HUES48 (cell line): ENCODE data around the gene HSPA1L.

ENCODE experiments used
- H3K27ac ChIP-seq: one replicate; pipeline ENCODE4 v1.7.0; 2013; ENCODE audit warnings: low read depth, low read length, inconsistent platforms
- H3K27me3 ChIP-seq: 2 replicates; pipeline ENCODE4 v1.6.1; 2013; ENCODE audit warnings: mild to moderate bottlenecking, low read length; ENCODE audit not compliant: control insufficient read depth, insufficient read depth
- H3K36me3 ChIP-seq: 2 replicates; pipeline ENCODE4 v1.6.1; 2013; ENCODE audit warnings: low read length; ENCODE audit not compliant: control insufficient read depth, insufficient read depth
- H3K4me1 ChIP-seq: 2 replicates; pipeline ENCODE4 v1.6.1; 2013; ENCODE audit warnings: mild to moderate bottlenecking, low read length; ENCODE audit not compliant: control insufficient read depth, insufficient read depth
- H3K4me3 ChIP-seq: 2 replicates; pipeline ENCODE4 v1.5.1; 2013; ENCODE audit warnings: mild to moderate bottlenecking, low read depth, low read length
- H3K9ac ChIP-seq: 2 replicates; pipeline ENCODE4 v1.6.1; 2013; ENCODE audit warnings: mild to moderate bottlenecking, low read depth, low read length, moderate library complexity
- H3K9me3 ChIP-seq: 2 replicates; pipeline ENCODE4 v1.6.1; 2013; ENCODE audit warnings: low read length; ENCODE audit not compliant: control insufficient read depth, insufficient read depth

HSPA1L gene

DNA sequence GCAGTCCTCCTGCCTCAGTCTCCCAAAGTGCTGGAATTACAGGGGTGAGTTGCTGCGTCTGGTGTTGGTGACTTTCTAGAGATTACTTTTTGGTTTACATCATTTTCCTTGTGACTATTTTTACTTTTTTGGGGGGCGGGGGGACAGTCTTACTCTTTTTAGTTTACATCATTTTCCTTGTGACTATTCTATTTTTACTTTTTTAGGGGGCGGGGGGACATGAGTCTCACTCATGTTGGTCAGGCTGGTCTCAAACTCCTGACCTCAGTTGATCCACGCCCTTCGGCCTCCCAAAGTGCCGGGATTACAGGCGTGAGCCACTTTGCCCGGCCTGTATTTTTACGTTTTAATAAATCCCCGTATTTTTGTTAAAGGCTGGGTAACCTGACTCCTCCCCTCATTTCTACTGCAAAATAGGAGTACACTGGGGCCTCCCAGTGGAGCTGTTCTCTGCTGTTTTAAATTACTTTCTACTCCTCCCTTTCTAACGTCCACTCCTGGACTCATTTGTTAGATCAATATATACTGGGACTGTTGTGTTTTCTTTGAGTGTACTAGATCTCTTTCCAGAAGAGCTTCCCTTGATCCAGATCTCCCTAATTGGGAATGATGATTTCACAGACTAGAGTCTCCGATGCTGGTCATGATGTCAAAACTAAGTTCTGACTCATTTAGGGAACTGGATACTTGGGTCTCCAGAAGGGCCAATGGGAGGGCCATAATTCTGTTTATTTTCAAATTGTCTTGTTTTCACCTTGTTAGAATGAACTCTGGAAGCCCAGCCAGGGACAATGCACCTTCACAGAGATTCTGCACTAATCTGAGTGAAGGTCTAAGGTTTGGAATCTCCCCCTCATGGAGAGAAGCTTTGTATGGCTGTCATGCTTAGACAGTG lies 21.6 kb upstream of the HSPA1L start:
- H3K27ac ChIP-seq: peak overlapping the region; percentile 98
- H3K4me1 ChIP-seq: peaks cover 7% of the 10 kb centered on the region
- no peaks in the 10 kb centered on the region for H3K27me3 ChIP-seq
- H3K9ac ChIP-seq: peak overlapping the region; percentile 95
- H3K9me3 ChIP-seq: no peaks in the 10 kb centered on the region
- H3K36me3 ChIP-seq: peaks cover 54% of the 10 kb centered on the region
- H3K4me3 ChIP-seq: peak overlapping the region; percentile 91

DNA sequence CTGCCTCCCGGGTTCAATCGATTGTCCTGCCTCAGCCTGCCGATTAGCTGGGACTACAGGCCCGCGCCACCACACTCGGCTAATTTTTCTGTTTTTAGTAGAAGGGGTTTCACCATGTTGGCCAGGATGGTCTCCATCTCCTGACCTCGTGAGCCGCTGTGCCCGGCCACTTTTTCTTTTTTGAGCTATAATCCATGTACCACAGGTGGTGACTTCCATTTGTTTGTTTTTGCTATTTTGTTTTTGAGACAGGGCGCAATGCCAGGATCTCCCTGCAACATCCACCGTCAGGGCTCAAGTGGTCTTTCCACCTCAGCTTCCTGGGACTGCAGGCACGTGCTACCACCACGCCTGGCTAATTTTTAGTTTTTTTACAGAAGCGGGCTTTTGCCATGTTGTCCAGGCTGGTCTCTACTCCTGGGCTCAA lies 21.0 kb upstream of the HSPA1L start:
- Histone ChIP-seq H3K27ac (peak overlapping the region; percentile 98), H3K27me3 (no peaks in the 10 kb centered on the region), H3K4me3 (peak overlapping the region; percentile 91), H3K9ac (peak overlapping the region; percentile 95), H3K9me3 (no peaks in the 10 kb centered on the region), H3K4me1 (peaks cover 7% of the 10 kb centered on the region), H3K36me3 (peaks cover 54% of the 10 kb centered on the region)

DNA sequence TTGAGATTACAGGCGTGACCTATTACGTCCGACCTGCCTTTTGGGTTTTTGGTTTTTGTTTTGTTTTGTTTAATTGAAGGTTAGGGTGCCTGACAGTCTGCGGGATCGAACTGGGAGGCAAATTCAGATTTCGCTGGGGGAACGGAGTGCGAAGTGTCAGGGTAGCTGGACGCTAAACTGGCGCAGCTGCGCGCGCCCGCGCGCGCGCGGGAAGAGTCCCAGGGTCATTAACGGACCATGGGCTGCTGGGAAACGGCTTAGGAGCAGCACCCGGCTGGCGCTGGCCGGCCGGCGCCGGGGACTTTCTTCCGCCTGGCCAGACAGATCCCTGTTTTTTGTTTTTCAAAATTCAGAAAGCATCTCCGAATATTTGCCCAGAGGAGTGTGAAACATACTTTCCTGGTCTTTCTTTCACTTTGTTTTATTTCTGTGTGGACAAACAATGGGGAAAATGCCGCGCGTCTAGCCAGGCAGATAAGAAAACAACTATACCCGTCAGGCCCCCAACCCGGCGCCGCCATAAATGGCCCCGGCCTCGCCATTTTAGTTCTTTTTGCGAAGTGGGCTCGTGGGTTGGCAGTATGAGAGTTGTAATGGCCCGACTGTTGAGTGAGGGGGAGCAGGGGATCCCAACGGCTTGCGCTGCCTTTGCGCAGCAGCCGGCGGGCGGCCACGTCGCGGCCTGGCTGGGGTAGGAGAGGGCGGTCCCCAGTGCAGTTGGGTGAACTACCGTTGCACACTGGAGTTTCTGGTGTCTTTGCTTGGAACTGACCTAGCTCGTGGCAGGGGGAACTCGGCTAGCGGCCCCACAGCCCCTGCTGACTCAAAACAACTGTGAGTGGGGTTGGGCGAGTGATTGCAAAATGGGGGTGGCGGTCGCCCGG lies 19.5 kb upstream of the HSPA1L start:
- peak overlapping the region; percentile 91 for H3K4me3 ChIP-seq
- H3K9ac ChIP-seq: peak overlapping the region; percentile 95
- peaks cover 40% of the 10 kb centered on the region for H3K36me3 ChIP-seq
- peaks cover 7% of the 10 kb centered on the region for H3K4me1 ChIP-seq
- peak overlapping the region; percentile 98 for H3K27ac ChIP-seq
- no peaks in the 10 kb centered on the region for H3K9me3 ChIP-seq
- no peaks in the 10 kb centered on the region for H3K27me3 ChIP-seq

DNA sequence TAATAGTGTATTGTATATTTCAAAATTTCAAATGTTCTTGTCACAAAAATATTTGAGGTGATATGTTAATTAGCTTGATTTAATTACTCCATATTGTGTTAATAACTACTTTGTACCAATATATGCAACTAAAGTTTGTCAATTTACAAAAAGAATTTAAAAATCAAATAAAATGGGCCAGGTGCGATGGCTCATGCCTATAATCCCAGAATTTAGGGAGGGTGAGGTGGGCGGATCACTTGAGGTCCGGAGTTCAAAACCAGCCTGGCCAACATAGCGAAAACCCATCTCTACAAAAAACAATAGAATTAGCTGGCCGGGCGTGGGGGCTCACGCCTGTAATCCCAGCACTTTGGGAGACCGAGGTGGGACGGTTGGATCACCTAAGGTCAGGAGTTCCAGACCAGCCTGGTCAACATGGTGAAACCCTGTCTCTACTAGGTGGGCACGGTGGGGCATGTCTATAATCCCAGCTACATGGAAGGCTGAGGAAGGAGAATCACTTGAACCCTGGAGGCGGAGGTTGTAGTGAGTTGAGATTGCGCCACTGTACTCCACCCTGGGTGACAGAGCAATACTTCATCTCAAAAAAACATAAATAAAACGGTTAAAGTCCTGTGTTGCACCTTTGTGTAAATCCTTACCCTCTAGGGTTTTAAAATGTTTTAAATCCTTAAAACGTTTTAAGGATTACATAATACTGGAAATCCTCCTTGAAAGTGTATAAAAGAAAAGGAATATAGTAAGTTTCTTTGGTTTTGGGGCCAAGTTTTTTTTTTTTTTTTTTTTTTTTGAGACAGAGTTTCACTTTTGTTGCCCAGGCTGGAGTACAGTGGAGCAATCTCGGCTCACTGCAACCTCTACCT lies 16.5 kb upstream of the HSPA1L start:
- Histone ChIP-seq H3K9ac (no peak overlapping the region), H3K27me3 (no peaks in the 10 kb centered on the region), H3K4me3 (peak overlapping the region; percentile 71; the same call in 1 of the 2 replicates), H3K27ac (no peak overlapping the region), H3K36me3 (peaks cover 10% of the 10 kb centered on the region), H3K4me1 (peaks cover 6% of the 10 kb centered on the region; the same call in 1 of the 2 replicates), H3K9me3 (no peaks in the 10 kb centered on the region)

DNA sequence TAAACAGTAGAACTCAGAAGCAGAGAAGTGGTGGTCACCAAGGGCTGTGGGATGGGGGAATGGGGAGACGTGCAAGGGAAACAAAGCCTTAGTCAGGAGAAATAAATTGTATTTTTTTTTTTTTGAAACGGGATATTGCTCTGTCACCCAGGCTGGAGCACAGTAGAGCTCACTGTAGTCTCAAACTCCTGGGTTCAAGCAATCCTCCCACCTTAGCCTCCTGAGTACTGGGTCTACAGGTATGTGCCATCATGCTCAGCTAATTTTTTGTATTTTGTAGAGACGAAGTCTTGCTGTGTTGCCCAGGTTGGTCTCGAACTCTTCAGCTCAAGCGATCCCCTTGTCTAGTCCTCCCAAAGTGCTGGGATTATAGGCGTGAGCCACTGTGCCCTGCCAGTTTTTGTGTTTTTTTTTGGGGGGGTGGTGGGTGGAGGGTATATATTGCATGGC lies 15.8 kb upstream of the HSPA1L start:
- Histone ChIP-seq H3K9me3 (no peaks in the 10 kb centered on the region), H3K27ac (no peak overlapping the region), H3K4me1 (peaks cover 6% of the 10 kb centered on the region), H3K27me3 (no peaks in the 10 kb centered on the region), H3K36me3 (peaks cover 3% of the 10 kb centered on the region), H3K4me3 (peak overlapping the region; percentile 71), H3K9ac (no peak overlapping the region)

DNA sequence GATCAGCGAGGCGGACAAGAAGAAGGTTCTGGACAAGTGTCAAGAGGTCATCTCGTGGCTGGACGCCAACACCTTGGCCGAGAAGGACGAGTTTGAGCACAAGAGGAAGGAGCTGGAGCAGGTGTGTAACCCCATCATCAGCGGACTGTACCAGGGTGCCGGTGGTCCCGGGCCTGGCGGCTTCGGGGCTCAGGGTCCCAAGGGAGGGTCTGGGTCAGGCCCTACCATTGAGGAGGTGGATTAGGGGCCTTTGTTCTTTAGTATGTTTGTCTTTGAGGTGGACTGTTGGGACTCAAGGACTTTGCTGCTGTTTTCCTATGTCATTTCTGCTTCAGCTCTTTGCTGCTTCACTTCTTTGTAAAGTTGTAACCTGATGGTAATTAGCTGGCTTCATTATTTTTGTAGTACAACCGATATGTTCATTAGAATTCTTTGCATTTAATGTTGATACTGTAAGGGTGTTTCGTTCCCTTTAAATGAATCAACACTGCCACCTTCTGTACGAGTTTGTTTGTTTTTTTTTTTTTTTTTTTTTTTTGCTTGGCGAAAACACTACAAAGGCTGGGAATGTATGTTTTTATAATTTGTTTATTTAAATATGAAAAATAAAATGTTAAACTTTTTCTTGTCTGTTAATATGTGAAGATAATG lies 14.7 kb upstream of the HSPA1L start:
- Histone ChIP-seq H3K4me3 (peak overlapping the region; percentile 71), H3K9ac (0 out of 2 replicates have a peak overlapping the region, but pooled peaks have one; percentile 0), H3K4me1 (peaks cover 16% of the 10 kb centered on the region), H3K27me3 (no peaks in the 10 kb centered on the region), H3K36me3 (no peaks in the 10 kb centered on the region), H3K27ac (no peak overlapping the region), H3K9me3 (no peaks in the 10 kb centered on the region)

DNA sequence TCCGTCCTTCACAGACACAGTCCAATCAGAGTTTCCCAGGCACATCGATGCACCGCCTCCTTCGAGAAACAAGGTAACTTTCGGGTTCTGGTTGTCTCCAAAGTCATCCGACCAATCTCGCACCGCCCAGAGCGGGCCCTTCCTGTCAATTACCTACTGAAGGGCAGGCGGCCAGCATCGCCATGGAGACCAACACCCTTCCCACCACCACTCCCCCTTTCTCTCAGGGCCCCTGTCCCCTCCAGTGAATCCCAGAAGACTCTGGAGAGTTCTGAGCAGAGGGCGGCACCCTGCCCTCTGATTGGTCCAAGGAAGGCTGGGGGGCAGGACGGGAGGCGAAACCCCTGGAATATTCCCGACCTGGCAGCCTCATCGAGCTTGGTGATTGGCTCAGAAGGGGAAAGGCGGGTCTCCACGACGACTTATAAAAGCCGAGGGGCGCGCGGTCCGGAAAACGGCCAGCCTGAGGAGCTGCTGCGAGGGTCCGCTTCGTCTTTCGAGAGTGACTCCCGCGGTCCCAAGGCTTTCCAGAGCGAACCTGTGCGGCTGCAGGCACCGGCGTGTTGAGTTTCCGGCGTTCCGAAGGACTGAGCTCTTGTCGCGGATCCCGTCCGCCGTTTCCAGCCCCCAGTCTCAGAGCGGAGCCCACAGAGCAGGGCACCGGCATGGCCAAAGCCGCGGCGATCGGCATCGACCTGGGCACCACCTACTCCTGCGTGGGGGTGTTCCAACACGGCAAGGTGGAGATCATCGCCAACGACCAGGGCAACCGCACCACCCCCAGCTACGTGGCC lies 12.4 kb upstream of the HSPA1L start, which contains the start of gene HSPA1B:
Gene HSPA1B (plus strand): TSS at position 453 of the 794 bp plus-strand sequence. CDS start 213 bp downstream, at position 666.
- Histone ChIP-seq H3K27ac (peak within 1 kb of the TSS; percentile 95), H3K36me3 (no peaks in the 10 kb centered on the region), H3K4me1 (peaks cover 18% of the 10 kb centered on the region), H3K4me3 (peak within 1 kb of the TSS; percentile 86), H3K9ac (peak within 1 kb of the TSS; percentile 63), H3K27me3 (no peaks in the 10 kb centered on the region), H3K9me3 (no peaks in the 10 kb centered on the region)

DNA sequence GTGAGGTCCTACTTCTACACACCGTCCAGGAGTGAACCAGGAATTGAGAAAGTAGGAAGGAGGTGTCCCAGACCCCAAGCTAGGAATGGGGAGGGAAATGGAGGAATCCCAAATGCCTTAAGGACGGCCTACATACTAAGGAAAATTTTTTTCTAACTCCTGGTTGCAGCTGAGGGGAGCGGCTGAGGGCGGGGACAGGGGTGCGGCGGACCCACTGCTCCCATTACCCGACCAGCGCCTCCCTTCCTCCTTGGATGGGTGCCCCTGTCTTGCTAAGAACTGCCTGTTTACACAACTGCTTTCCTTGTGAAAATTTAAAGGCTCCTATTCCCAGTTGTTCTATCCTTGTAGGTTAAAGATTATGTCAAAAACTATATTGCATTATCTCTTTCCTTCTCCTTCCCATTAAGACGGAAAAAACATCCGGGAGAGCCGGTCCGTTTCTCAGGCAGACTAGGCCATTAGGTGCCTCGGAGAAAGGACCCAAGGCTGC lies 11.8 kb upstream of the HSPA1L start:
- peak overlapping the region; percentile 47 for H3K9ac ChIP-seq
- H3K9me3 ChIP-seq: no peaks in the 10 kb centered on the region
- peak overlapping the region; percentile 95 for H3K27ac ChIP-seq
- no peaks in the 10 kb centered on the region for H3K36me3 ChIP-seq
- H3K4me1 ChIP-seq: peaks cover 18% of the 10 kb centered on the region
- no peaks in the 10 kb centered on the region for H3K27me3 ChIP-seq
- peak overlapping the region; percentile 61 for H3K4me3 ChIP-seq

DNA sequence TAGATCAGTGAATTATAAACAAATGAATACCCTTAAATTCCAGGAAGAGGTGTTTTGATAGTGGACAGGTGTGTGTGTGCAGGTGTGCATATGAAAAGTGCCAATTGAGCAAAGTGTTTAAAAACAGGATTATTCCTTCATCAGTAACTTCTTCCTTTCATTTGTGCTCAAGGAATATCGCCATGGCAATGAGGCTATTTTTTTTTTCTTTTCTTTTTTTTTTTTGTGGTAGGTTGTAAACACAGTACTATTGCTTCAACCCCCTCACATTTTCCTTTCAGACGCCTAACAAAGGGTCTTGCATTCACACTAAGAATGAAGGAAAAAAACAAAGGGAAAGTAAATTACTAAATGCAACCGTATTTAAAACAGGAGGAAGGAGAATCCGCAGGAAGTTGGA lies 10.5 kb upstream of the HSPA1L start:
- peak overlapping the region; percentile 7; the same call in 1 of the 2 replicates for H3K9ac ChIP-seq
- H3K4me1 ChIP-seq: peaks cover 23% of the 10 kb centered on the region
- no peaks in the 10 kb centered on the region for H3K9me3 ChIP-seq
- no peaks in the 10 kb centered on the region for H3K36me3 ChIP-seq
- no peaks in the 10 kb centered on the region for H3K27me3 ChIP-seq
- 0 out of 2 replicates have a peak overlapping the region, but pooled peaks have one; percentile 28 for H3K4me3 ChIP-seq
- H3K27ac ChIP-seq: peak overlapping the region; percentile 67
